ENCODE results near the gene ZDHHC11B.
"Not testable (repeated sequence)": the region's sequence is repeated elsewhere in the genome, so short reads cannot be mapped to it uniquely, and the experiment has no call there.

- not testable (repeated sequence) for TF ChIP-seq TARDBP (IDR thresholded peaks at IDR 0.05); SP1 (IDR thresholded peaks at IDR 0.05); HDGF (IDR thresholded peaks at IDR 0.05; ENCODE audit: borderline replicate concordance)
- TF ChIP-seq, protein P1, sequence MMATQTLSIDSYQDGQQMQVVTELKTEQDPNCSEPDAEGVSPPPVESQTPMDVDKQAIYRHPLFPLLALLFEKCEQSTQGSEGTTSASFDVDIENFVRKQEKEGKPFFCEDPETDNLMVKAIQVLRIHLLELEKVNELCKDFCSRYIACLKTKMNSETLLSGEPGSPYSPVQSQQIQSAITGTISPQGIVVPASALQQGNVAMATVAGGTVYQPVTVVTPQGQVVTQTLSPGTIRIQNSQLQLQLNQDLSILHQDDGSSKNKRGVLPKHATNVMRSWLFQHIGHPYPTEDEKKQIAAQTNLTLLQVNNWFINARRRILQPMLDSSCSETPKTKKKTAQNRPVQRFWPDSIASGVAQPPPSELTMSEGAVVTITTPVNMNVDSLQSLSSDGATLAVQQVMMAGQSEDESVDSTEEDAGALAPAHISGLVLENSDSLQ (IDR thresholded peaks at IDR 0.05) = not testable (repeated sequence)
Observed at GRCh38 chr5:688348-689010, 96.0 kb downstream of the ZDHHC11B start.

All from HEK293T (cell line).